A549 (cell line): ENCODE data around the gene ITGA7. TPM values are rescaled to one million over a fixed set of nuclear protein-coding genes. Genes with fewer than 3 reads are reported as not detected.

Experiments used
- ATAC-seq, 2 experiments: fragments of 200-7000 bp in 1 of 2; fragments of >200 bp in 1 of 2; cut with Nextera tagmentation in 1 of 2; cut with Tn5 transposase in 1 of 2; 3 replicates each; pipeline versions ENCODE4 v1.8.0 to v1.9.1; 2018 to 2020; ENCODE audit warnings: mild to moderate bottlenecking in 1 of 2, moderate library complexity in 1 of 2
- CTCF ChIA-PET: fragments of 300-600 bp; sonication (Branson Sonifier 250); formaldehyde crosslinking; extraction: SDS; loops from one replicate; lab custom pipeline; 2021; ENCODE audit warnings: antibody characterized with exemption, inconsistent platforms; lab: Yijun Ruan, JAX
- POLR2A ChIA-PET: fragments of 350-600 bp; formaldehyde crosslinking; extraction: SDS; loops from one replicate; lab custom pipeline; 2021; ENCODE audit warnings: antibody characterized with exemption, inconsistent platforms; lab: Yijun Ruan, JAX
- DNase-seq, 2 experiments: peaks; one replicate each; pipeline versions ENCODE4 v3.0.0 to v3.0.0-alpha.2; 2011 to 2016; ENCODE audit warnings: low read depth in 1 of 2, low spot score in 1 of 2
- FAIRE-seq: peaks from 2 replicates; lab custom pipeline; 2011; peaks lifted over from hg19 to GRCh38; lab: Jason Lieb, UNC
- H3K27ac ChIP-seq, 2 experiments: fragments of >200 bp; sonication (Bioruptor Twin); formaldehyde crosslinking; 3 replicates each; pipeline ENCODE4 v1.5.1; 2016 to 2017
- H3K4me1 ChIP-seq: fragments of >200 bp; sonication (Bioruptor Twin); formaldehyde crosslinking; 3 replicates; pipeline ENCODE4 v1.6.1; 2016
- H3K4me2 ChIP-seq: fragments of >200 bp; sonication (Bioruptor Twin); formaldehyde crosslinking; 3 replicates; pipeline ENCODE4 v1.6.1; 2016
- H3K4me3 ChIP-seq: fragments of >200 bp; sonication (Bioruptor Twin); formaldehyde crosslinking; 3 replicates; pipeline ENCODE4 v1.5.1; 2016
- H3K9me3 ChIP-seq: fragments of >200 bp; sonication (Bioruptor Twin); formaldehyde crosslinking; 3 replicates; pipeline ENCODE4 v1.6.1; 2016
- CBX2 ChIP-seq: fragments of 200-600 bp; sonication (generic); IDR thresholded peaks from 2 replicates; pipeline ENCODE4 v1.6.1; 2016; ENCODE audit warnings: low read depth, mild to moderate bottlenecking, borderline replicate concordance
- CHD4 ChIP-seq: fragments of 200-600 bp; sonication (generic); IDR thresholded peaks from 2 replicates; pipeline ENCODE4 v1.6.1; 2016; ENCODE audit warnings: antibody characterized with exemption, mild to moderate bottlenecking, borderline replicate concordance
- E2F6 ChIP-seq: IDR thresholded peaks from 2 replicates; pipeline ENCODE4 v1.6.1; 2012; ENCODE audit warnings: low read depth, borderline replicate concordance
- EHF ChIP-seq: fragments of 250-450 bp; sonication (Bioruptor Pico); IDR thresholded peaks from 2 replicates; pipeline ENCODE4 v1.5.0; 2020; ENCODE audit warnings: mild to moderate bottlenecking
- ELK1 ChIP-seq: fragments of 150-350 bp; IDR thresholded peaks from 2 replicates; pipeline ENCODE4 v1.6.1; 2014; ENCODE audit warnings: low read depth, mild to moderate bottlenecking, low read length
- FOSB ChIP-seq: fragments of 250-450 bp; sonication (Bioruptor Pico); IDR thresholded peaks from 2 replicates; pipeline ENCODE4 v1.5.0; 2020; ENCODE audit warnings: mild to moderate bottlenecking, moderate library complexity
- GATA3 ChIP-seq: IDR thresholded peaks from 2 replicates; pipeline ENCODE4 v1.6.1; 2012; ENCODE audit warnings: borderline replicate concordance
- HES2 ChIP-seq: fragments of >200 bp; sonication (Bioruptor Twin); formaldehyde crosslinking; IDR thresholded peaks from 2 replicates; pipeline ENCODE4 v1.6.1; 2016
- HOXA7 ChIP-seq: fragments of 250-450 bp; sonication (Bioruptor Pico); IDR thresholded peaks from 2 replicates; pipeline ENCODE4 v1.5.0; 2020; ENCODE audit warnings: mild to moderate bottlenecking, moderate library complexity
- HOXB13 ChIP-seq: fragments of 250-450 bp; sonication (Bioruptor Pico); IDR thresholded peaks from 2 replicates; pipeline ENCODE4 v1.5.0; 2020; ENCODE audit warnings: low read depth, mild to moderate bottlenecking, moderate library complexity
- JUN ChIP-seq, 2 experiments: fragments of >200 bp; sonication (Bioruptor Twin); formaldehyde crosslinking; IDR thresholded peaks; 2 replicates in 1 of 2; 3 replicates in 1 of 2; pipeline ENCODE4 v1.6.1; 2016 to 2017
- JUNB ChIP-seq: fragments of >200 bp; sonication (Bioruptor Twin); formaldehyde crosslinking; IDR thresholded peaks from 2 replicates; pipeline ENCODE4 v1.6.1; 2016
- KDM5A ChIP-seq: fragments of 200-600 bp; sonication (generic); IDR thresholded peaks from 2 replicates; pipeline ENCODE4 v1.6.1; 2016; ENCODE audit warnings: antibody characterized with exemption, mild to moderate bottlenecking
- MAZ ChIP-seq: fragments of 150-350 bp; IDR thresholded peaks from 2 replicates; pipeline ENCODE4 v1.6.1; 2014; ENCODE audit warnings: antibody characterized with exemption, low read depth, low read length, borderline replicate concordance
- NFE2L2 ChIP-seq: fragments of 150-350 bp; conservative IDR thresholded peaks from 2 replicates; pipeline ENCODE4 v1.6.1; 2014; ENCODE audit warnings: low read length
- POLR2A ChIP-seq: IDR thresholded peaks from 2 replicates; pipeline ENCODE4 v1.6.1; 2012; ENCODE audit warnings: mild to moderate bottlenecking, low read length
- POLR2AphosphoS2 ChIP-seq: conservative IDR thresholded peaks from 2 replicates; pipeline ENCODE4 v1.6.1; 2012; ENCODE audit warnings: low read length, improper control_type of control experiment, inconsistent platforms
- RARB ChIP-seq: fragments of 250-450 bp; sonication (Bioruptor Pico); IDR thresholded peaks from 2 replicates; pipeline ENCODE4 v1.8.0; 2021; ENCODE audit warnings: mild to moderate bottlenecking, moderate library complexity
- REST ChIP-seq: fragments of 200-600 bp; sonication (generic); IDR thresholded peaks from 2 replicates; pipeline ENCODE4 v1.6.1; 2016; ENCODE audit warnings: antibody characterized with exemption, mild to moderate bottlenecking, moderate library complexity
- TP53 ChIP-seq: fragments of 250-450 bp; sonication (Bioruptor Pico); IDR thresholded peaks from 2 replicates; pipeline ENCODE4 v1.5.0; 2021; ENCODE audit warnings: mild to moderate bottlenecking, moderate library complexity
- USF2 ChIP-seq: fragments of 450-650 bp; IDR thresholded peaks from 2 replicates; pipeline ENCODE4 v1.6.1; 2014; ENCODE audit warnings: antibody characterized with exemption
- ZC3H11A ChIP-seq: fragments of 450-650 bp; IDR thresholded peaks from 2 replicates; pipeline ENCODE4 v1.6.1; 2014; ENCODE audit warnings: antibody characterized with exemption, mild to moderate bottlenecking
- ZSCAN20 ChIP-seq: fragments of 250-450 bp; sonication (Bioruptor Pico); IDR thresholded peaks from 2 replicates; pipeline ENCODE4 v1.8.0; 2022; ENCODE audit warnings: mild to moderate bottlenecking, moderate library complexity
- WGBS: methylation state at CpG from one replicate; pipeline ENCODE4 v1.1.6; 2017; ENCODE audit errors: missing lambda C conversion rate; 5-methylcytosine and 5-hydroxymethylcytosine counted together
- polyA plus RNA-seq, 4 experiments: library from polyadenylated mRNA; depleted of rRNA in 3 of 4; stranded (reverse); fragments of >200 nt; fragmentation: RNase III in 1 of 4; extraction: RNeasy Plus Mini Kit Qiagen cat#74134 plus additional on column Dnase treatment in 1 of 4; gene quantifications; 2 replicates in 3 of 4; 3 replicates in 1 of 4; pipeline ENCODE4 v1.2.3, GENCODE V29; 2011 to 2017

The ITGA7 gene
- polyA plus RNA-seq, 2 of the 4 experiments (the other 2 are of a cell fraction) = 1.4 to 1.9 TPM

- TF ChIP-seq USF2 = no peak
- no peak for TF ChIP-seq FOSB (CRISPR knock-in tag)
Observed at GRCh38 chr12:55658635-55659391, 48.9 kb downstream of the ITGA7 start (continued).

- no peaks in the 10 kb centered on the region for H3K4me1 ChIP-seq
- FAIRE-seq = no peak
- H3K9me3 ChIP-seq = no peaks in the 10 kb centered on the region
- POLR2A ChIA-PET = no interaction called here
- ATAC-seq = no peak
- DNase-seq = no peak
- H3K4me3 ChIP-seq = no peak overlapping the region
- 35% methylated on average over 6 of the region's 6 CpGs for WGBS
- TF ChIP-seq USF2 (no peak), KDM5A (no peak), JUN (IDR thresholded peaks at IDR 0.05) (no peak), HOXB13 (CRISPR knock-in tag) (no peak), HOXA7 (CRISPR knock-in tag) (no peak), NFE2L2 (no peak), ZSCAN20 (CRISPR knock-in tag) (no peak), FOSB (CRISPR knock-in tag) (no peak)
- CTCF ChIA-PET = interaction anchor here (0.7 to 5.6 kb wide), 11 partner anchors 11 to 80 kb away, joined by 3 to 43 read pairs (median 4); partner anchors contain the start of genes BLOC1S1 and RDH5
- no peak overlapping the region for H3K4me2 ChIP-seq
- H3K27ac ChIP-seq = no peak overlapping the region
Observed at GRCh38 chr12:55658212-55658611, 49.5 kb downstream of the ITGA7 start.

- TF ChIP-seq CBX2 = no peak
- no peak for TF ChIP-seq EHF (CRISPR knock-in tag)
- TF ChIP-seq MAZ = no peak
- no peak for TF ChIP-seq HES2
- no peak for TF ChIP-seq REST
- no peak for TF ChIP-seq GATA3
- no peak for TF ChIP-seq TP53
- TF ChIP-seq POLR2AphosphoS2 = no peak
- TF ChIP-seq E2F6 = no peak
- no peak for TF ChIP-seq POLR2A
- TF ChIP-seq RARB (CRISPR knock-in tag) = no peak
- no peak for TF ChIP-seq JUN (IDR thresholded peaks at IDR 0.05)
- TF ChIP-seq JUNB = no peak
- TF ChIP-seq ZC3H11A = no peak
- no peak for TF ChIP-seq ELK1
- TF ChIP-seq CHD4 = no peak
- CTCF ChIA-PET = interaction anchor here (0.7 to 5.6 kb wide), 16 partner anchors 9 to 664 kb away, joined by 3 to 43 read pairs (median 4); partner anchors contain the start of genes BLOC1S1 and RDH5
- Histone ChIP-seq H3K4me1 (no peaks in the 10 kb centered on the region), H3K9me3 (no peaks in the 10 kb centered on the region), H3K4me2 (no peak overlapping the region), H3K27ac (no peak overlapping the region), H3K4me3 (no peak overlapping the region)
- DNase-seq (no peak), ATAC-seq (no peak), FAIRE-seq (no peak)
- WGBS = 50% methylated on average over 4 of the region's 4 CpGs
- POLR2A ChIA-PET = no interaction called here
Observed at GRCh38 chr12:55657212-55657611, 50.5 kb downstream of the ITGA7 start.
